Activated CD4-positive, alpha-beta T cell treated with anti-CD3 and anti-CD28 coated beads, Interleukin-2, amount 50 U/mL, for 4 hours (primary cell): ENCODE measurements around the gene PTPRK.
"Not testable (repeated sequence)": the region's sequence is repeated elsewhere in the genome, so short reads cannot be mapped to it uniquely, and the experiment has no call there.

Experiments
- DNase-seq, 2 experiments: peaks; one replicate each; pipeline ENCODE4 v3.0.0-alpha.2; 2020

Gene PTPRK

DNA sequence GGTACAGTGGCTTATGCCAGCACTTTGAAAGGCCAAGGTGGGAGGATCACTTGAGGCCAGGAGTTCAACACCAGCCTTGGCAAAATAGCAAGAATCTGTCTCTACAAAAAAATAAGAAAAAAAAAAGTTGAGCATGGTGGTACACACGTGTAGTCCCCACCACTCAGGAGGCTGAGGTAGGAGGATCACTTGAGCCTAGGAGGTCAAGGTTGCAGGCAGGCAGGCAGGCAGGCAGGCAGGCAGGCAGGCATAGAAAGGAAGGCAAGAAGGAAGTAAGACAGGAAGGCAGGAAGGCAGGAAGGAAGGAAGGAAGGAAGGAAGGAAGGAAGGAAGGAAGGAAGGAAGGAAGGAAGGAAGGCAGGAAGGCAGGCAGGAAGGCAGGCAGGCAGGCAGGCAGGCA, 85.6 kb downstream of the PTPRK start:
- DNase-seq = not testable (repeated sequence)

DNA sequence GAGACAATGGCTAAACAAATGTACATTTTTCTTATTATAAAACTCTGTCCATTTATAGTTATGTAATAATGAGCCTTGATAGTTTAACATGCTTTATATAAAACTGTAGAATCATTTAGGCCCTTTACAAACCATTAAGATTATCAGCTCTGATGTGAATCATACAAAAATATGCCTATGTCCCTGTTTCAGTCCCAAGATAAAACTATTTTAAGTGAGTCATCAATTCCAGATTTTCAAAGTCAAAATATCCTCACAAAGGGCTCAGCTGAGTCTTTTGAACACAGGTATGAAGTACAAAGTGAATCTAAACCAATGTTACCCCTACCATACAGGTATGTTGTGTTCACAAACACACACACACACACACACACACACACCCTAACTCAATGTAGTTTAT, 88.0 kb downstream of the PTPRK start:
- no peak for DNase-seq

DNA sequence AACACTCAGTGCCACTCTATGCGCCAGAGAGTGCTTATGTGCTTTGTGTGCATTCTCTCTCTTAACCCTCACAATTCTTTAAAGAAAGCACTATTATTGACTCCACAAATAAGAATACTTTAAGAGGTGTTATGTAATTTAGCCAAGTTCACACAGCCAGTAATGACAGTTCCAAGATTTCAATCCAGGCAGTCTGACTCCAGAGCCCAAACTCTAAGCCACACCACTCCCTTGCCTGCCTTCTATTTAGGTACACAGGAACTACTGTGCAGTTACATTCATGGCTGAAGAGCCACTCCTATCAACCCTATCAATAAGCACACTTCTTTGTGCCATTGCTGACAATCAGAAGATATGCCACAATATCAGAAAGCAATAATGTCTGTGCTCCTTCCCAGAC, 93.3 kb downstream of the PTPRK start:
- DNase-seq = no peak

DNA sequence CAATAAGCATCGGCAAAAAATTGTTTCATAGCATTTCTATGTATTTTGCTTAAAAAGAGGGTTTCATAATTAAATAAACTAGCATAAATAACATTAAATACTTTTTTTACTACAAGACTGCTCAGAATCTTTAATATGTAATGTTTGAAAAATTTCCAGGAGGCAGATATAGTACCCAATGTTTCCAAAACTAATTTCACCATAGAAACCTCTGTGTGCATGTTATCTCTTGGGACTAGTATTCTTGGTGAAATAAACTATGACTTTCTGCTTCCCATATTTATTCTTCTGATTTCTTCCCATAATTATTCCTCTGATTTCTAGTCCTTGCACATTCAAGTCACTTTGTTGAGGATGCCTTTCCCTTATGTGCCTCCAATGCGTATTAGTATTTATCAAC, 94.5 kb downstream of the PTPRK start:
- no peak for DNase-seq

DNA sequence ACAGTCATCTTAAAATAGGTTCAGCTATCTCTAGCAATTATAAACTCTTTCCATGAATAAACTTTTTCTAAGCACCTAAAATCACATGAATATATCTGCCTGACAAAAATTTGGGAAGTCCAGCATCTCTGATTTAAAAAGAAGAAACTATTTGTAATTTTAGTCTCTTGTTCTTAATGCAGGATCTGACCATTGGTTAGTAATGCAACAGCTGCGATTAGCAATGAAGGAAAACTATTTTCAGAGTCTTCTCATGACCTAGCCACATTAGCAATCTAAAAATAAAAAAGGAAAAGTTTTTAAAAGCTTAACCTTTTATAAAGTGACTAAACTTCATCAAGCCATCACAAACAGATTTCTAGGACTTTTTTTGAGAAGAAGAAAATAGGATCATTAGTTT, 97.5 kb downstream of the PTPRK start:
- DNase-seq = no peak

DNA sequence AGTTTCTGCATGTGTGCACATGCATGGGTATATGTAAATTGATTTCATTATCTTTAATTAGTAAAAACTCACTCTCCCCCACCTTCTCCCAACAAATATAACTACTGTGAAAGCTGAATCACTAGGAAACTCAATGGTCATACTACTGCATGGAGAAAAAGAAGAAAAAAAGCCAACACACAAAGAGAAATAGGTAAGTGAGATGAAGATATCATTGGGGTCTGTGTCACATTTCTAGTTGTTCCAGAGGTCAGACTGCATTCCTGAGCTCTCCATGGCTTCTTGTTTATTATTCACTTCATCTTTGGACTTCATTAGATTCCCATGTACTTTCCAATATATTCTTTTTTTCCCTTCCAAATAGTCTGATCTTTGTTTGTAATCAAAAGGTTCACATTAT, 98.2 kb downstream of the PTPRK start:
- no peak for DNase-seq

DNA sequence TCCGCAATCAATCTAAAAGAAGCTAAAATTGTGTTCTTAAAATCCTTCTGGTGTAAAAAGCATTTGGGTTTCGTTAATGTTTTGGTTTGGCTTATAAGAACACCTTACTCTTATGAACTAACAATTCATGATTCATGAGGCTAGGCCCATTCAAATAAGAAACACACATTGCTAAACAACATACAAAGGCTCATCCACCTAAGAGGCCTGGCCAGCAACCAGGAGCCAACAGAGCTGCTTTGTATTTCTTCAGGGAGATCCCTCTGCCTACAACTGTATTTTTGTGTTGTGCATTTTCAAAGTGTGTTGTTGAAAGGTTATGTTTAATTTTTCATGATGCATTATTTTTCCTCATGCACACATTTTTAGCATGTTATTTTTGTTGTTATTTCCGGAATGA, 98.6 kb downstream of the PTPRK start:
- DNase-seq = no peak

DNA sequence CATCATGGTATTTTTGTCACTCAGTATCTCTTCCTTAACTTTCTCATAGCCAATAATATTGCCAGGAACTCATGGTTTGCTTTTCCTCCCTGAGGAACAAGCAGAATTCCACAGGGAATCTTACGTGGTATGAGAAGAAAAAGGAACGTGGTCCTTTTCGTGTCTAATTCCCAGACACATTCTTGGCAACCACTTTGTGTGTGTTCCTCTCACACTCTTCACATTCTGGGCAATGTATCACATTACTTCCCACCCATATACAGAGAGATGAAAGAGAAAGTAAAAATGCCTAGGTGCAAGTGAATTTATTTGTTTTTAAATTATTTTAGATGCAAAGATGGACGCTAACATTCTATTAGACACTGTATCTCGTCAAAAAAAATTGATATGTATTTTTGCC, 102.7 kb downstream of the PTPRK start:
- DNase-seq = no peak

DNA sequence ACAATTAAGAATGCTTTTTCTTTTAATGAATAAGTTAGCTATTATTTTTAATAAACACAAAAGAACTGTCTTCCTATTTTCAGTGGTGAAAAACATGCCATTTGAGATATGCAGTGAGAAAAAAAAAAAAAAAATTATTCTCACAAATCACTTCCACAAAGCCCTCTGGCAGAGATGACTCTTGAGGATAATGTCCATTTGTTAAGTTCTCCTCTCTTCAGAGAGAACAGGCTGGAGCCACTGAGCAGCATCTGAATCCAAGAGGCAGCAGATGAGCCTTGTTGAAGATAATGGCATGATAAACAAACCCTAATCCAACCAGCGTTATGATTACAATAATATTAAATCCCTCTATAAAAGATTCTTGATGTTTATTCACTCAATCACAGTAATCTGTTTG, 105.0 kb downstream of the PTPRK start:
- no peak for DNase-seq

DNA sequence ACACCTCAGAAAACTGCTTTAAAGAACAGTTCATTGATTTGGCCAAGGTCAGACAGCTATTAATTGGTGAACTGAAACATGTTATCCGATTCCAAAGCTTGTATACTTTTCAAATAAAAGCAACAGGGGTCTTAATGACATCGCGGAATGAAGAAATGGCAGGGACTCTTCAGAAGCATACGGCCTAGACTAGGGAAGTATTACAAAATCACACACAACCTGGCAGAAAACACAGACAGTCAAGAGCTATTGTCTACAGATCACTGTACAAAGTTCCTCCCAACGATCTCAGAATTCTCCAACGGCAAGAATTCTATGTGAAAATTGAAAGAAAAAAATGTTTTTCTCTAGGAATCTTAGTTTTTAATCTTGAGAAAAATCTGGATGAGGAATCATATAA, 105.5 kb downstream of the PTPRK start:
- DNase-seq = no peak

DNA sequence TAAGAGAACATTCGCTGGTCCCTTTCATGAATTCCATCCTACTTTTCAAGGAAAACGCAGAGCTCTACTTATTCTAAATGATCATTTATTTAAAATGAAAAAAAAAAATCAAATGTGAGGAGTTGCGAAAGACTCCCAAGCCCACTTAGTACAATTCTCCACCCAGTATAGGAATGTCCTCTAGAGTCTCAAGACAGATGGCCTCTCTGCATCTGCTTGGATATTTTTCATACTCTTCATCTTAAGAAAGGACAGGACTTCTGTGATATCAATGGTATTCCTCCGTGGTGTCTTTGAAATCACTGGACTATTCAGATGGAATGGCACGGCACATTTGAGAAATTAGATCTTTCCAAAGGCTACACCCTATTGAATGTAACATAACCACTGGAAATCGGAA, 107.1 kb downstream of the PTPRK start:
- no peak for DNase-seq

DNA sequence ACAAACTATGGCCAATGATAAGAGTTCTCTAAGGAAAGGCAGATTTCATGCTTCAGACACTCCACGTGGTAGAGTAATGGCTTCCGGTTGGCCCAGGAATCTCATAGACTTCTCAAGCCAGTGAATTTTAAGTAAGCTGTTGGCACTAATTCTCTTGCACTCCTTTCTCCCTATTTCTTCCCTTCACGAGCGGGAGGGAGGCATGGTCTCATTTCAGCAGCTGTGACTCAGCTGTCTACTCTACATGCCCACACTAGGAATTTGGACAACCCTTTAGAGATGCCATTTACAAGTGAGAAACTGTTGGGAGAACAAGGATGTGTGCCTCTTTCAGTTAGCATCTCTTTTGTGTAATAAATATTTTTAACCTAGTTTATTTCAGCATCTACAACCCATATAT, 107.7 kb downstream of the PTPRK start:
- no peak for DNase-seq

DNA sequence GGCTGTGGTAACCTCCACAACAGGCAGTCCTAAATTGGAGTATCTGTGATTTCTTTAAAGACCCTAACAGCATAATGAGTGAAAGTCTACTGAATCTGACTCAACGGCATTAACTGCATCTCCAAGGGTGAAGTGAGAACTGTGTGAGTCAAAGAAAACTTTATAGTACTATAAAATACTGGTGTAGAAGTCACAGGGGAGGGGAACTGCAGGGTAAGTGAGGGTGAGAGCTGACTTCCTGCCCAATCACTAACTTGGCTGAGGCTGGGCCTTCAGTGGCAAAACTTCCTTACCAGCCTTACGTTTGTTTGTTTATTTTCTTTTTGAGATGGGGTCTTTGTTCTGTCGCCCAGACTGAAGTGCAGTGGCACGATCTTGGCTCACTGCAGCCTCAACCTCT, 109.8 kb downstream of the PTPRK start:
- no peak for DNase-seq

DNA sequence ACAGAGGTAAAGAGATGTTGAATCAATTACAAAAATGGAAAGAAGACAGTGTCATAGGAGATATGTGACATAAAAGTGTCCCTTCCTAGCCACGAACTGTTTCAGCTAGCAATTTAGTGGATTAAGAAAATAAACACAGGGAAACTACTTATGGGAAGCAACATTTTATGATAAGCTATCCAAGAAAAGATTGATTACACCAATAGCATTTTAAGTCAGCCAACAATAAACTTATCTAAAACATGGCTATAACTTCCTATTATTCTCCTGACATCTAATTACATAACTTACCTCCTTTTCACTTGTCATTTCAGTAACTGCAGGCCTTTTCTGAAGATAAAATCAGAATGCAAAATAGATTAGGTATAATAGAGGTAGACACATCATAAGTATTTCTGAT, 111.4 kb downstream of the PTPRK start:
- no peak for DNase-seq

DNA sequence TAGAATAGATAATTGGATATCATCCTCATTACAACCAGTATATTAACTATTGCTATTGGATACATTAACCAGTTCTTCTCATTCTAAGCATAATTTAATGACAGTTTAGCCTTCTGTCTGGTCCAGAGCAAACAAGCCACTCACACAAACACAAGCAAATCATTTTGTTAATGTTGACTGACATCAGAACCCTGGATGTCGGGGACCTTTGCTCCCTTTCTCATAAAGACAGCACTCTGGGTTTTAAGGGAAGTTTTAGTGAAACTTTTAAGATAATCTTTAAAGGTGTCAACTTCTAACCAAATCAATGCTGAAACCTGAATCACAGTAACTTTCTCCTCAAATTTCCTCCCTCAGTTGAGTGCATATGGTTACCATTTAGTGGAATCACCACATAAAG, 113.9 kb downstream of the PTPRK start:
- DNase-seq = no peak

DNA sequence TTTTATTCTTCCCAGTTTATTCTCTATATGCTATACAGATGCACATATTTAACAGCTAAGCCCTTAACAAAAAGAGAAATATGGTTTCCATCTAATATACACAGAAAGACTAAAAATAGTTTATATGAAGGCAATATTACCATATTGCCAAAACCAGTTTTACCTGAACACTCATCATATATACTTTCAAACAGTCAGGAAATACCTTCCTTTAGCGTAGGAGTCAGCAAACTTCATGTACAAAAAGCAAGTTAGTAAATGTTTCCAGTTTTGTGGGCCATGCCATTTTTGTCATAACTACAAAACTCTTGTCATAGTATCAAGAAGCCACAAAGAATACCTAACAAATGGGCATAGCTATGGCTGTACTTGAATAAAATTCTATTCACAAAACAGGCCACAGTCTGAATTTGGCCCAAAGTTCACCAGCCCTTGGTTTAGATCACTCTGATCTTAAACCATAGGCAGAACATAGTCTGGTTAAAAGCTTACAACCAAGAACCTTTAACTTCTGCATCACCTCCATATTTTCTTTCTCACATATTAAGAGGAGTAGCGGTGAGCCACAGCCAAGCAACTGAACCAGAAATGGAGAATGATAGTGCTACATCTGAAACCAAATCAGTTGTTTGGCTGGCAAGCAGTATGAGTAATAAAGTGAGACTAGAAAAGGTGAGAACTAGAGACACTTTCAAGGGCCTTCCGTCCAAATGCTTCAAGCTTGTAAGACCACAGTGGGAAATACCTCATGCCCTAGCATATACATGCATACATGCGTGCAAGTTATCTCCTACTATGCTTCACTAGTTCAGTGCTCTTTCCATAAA, 116.6 kb downstream of the PTPRK start:
- DNase-seq = no peak

DNA sequence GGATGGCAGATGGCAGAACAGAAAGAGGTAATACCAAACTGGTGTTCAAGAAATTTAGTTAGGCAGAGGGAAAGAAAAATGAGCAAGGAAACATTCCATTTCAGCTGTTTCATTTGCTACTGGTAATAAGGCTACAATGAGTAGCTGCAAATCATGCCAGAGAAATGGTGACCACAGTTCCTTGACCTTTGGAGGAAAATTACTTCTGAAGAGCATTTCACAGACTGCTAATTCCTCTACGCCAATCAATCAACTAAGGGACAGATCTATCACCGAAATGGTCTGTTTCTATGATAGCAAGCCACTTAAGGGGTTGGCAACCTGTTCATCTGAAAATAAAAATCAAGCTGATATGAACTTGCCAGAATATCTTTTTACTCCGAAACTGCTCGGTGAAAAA, 119.5 kb downstream of the PTPRK start:
- no peak for DNase-seq

DNA sequence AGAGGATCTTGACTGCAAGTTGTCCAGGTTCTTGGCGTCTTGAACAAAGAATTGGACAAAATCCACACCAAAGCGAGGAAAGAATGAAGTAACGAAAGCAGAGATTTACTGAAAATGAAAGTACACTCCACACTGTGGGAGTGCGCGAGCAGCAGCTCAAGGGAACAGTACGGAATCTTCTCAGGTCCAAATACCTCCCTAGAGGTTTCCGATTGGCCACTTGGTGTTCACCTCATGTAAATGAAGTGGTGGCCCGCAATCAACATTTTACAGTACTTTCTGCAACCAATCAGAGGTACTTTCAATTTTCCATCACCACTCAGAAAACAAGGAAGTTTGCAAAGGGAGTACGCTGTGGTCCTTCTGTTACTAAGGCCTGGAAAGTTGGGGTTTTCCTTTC, 122.4 kb downstream of the PTPRK start:
- DNase-seq = no peak

DNA sequence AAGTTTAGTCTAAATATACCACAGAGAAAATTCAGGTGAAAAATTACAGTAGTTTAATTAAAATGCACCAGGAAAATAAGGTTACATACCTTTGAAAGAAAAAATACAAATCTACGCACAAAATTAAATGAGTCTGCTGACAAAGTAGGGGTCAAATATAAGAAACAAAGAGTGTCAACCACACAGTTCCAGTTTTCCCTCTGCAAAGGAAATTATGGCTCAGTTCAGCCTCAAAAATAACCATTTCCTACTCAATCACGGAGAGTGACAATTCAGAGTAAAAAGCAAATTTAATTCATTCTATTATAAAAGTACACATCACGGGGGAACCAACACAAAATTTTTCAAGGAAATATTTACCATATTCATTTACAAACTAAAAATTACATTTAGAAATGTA, 124.8 kb downstream of the PTPRK start:
- no peak for DNase-seq

DNA sequence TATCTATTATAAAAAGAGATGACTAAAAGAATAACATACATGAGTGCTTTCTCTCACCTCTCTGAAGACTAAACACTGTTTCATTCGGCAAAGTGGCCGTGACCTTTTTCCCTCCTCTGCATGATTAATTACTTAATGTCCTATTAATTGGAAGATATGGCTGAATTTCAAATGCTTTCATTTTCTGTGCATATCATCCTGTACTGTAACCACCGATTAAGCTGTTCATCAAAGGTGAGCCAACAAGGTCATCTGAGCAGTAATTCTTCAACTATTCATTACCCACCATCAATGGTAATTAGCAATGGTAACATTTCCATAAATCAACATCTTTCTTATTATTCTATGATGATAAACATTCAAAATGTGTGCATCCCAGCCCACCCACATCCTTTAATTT, 125.2 kb downstream of the PTPRK start:
- no peak for DNase-seq

DNA sequence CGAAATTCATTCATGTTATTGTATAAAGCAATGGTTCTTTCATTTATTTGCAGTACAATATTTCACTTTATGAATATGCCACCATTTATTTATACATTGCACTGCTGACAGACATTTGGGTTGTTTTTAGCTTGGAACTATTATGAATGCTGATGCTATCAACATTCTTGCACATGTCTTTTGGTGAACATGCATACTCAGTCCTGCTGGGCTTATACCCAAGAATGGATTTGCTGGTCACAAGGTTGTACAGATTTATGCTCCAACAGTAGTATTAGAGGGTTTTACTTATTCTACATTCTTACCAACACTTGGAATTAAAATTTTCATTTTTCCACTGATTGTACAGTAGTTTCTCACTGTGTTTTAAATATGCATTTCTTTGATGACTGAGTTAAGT, 126.2 kb downstream of the PTPRK start:
- no peak for DNase-seq

DNA sequence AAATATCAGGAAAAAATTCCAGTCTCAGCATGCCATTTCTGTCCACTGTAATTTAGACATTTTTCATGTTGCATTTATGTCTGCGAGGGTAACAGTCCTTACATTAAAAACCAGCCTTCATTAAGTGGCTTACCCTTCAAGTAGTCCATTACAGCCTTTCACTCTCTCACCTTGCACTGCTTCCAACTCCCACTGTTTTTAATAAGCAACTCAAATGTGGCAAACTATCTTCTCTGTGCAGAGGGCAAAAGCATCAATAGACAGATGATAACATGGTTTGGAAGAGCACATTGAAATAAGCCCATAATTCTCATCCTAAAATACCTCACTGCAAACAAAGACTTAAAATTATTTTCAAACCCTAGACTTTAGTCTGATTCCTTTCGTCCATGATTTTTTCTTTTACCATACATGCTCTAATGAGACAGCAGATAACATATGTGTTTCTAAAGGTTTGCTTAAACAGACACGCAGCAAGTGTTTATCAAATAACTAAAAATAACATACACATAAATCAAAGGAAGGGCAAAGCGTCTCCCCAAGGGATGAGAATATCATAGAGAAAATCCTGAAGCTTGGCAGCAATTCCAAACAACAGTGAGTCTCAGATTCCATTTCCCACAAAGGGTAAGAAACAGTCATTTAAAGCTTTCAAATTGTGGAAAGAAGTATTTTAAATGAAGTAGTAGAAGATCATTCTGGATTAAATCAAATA, 130.4 kb downstream of the PTPRK start:
- DNase-seq = no peak

DNA sequence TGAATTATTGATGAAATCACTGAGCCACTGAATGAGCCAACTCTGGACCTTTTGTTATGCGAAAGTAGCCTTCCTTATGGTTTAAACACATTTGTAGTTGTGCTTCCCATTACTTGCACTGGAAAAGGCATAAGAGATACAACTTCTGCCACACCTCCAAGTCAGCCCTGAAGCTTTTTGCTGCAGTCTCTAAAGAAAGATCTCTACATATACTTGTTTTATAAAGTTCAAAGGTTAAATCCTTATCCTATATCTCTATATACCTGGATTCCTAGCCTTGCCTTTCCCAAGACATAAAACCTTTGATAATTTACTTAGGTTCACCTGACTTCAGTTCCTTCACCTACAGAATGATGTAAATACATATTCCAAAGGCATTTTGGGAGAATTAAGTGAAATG, 132.0 kb downstream of the PTPRK start:
- DNase-seq = no peak

DNA sequence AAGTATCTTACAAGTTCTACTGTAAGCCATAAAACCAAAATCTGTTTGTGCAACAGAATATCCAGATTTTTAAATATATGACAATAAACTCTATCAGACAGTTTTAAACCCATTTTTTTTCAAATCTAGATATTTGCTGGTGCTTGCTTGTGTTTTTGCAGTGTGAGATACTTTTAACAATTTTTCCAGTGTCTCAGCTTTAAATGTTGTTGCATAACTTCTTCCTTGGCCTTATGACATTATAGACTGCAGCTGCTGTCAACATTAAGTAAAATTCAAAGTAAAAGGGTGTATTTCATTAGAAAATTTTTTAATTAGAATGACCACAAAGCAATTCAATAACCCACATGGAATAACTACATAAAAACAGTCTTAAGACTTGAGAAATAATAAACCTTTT, 139.5 kb downstream of the PTPRK start:
- DNase-seq = no peak

DNA sequence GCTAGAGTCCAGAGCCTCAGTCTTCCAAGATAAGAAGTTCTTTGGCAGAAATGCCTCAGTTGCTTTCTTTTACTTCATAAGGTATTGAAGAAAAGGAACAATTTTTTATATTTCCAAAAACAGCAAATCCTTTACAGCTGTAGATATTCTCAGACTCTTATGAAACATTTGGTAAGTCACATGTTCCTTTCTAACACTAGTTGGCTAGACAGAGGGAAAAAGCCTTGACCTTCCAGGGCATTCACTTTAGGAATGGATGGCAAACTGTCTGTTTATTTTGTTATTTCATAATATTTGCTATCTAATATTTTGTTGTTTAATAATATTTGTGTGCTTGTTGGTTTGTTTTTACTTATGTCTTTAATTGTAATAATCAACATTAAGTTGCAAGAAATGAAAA, 140.8 kb downstream of the PTPRK start:
- no peak for DNase-seq
